Stimulated activated CD4-positive, alpha-beta T cell treated with anti-CD3 and anti-CD28 coated beads, Interleukin-15, amount 100 ng/mL, for 1 hour (primary cell): ENCODE data around the gene MECP2.

Experiments
- DNase-seq, 2 donors: peaks; one replicate each; pipeline ENCODE4 v3.0.0-alpha.2; 2020; ENCODE audit warnings: low read depth in 1 of 2, low spot score in 1 of 2

The MECP2 gene

GRCh38 chrX:154063234-154063633, 34.3 kb downstream of the MECP2 start:
- no peak for DNase-seq

- no peak for DNase-seq
Observed at GRCh38 chrX:154061801-154062200, 35.7 kb downstream of the MECP2 start.

DNA sequence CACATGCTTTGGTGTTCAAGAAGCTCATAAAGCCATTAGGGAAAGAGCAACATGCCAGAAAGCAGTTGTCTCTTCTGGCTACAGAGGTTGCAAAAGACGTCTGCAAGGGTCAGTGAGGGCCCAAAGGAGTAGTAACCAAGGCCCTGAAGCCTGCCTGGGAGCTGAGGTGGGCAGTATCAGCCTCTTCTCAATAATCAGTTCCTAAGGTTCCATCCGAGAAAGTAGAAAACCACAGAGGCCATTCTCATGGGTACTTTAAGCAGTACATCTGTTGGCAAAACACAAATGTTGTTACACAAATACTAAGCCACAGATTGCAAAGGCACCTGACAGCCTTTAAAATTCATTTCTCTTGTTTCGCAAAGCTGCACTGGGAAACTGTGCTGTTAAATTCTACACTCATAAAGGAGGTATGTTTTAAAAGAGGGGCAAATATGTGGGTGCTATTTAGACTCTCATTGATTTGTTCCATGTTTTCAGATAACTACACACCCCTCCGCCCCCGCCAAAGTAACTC, 37.7 kb downstream of the MECP2 start:
- DNase-seq: no peak

DNA sequence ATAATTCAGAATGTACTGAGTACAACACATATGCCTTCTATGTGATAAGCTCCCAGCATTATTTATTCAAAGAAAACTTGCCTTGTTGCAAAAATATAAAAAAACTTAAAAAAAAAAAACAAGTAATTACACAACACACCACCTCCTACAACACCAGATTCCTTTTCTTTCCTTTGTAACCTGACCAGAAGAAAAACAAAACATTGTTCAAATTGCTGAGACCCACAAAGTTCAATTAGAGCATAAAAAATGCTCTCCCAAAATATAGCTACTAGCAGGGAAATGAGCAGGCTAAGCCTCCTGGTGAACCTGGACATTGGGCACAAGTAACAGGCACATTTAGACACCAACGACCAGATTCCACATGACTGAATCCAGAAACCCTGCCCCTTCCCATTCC, 38.3 kb downstream of the MECP2 start:
- no peak for DNase-seq

- DNase-seq: no peak
Observed at GRCh38 chrX:154058214-154058997, 39.1 kb downstream of the MECP2 start.

DNA sequence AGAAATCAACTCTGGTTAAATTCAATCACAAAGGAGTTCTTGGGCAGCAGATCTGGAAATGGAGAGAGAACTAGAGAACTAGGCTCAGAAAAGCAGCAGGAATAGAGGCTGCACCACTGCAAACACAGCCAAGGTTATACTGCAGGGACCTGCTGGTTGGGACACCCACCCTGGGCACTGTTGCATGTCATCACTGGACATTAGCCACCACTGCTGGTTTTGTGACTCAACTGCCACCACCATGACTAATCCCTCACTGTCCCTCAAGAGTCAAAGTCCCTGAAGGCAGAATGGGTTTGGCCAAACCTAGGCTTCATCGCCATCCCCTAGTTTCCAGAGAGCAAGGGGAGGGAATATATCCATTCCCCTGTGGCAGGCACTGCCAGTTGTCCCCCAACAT, 39.7 kb downstream of the MECP2 start:
- DNase-seq: no peak

DNA sequence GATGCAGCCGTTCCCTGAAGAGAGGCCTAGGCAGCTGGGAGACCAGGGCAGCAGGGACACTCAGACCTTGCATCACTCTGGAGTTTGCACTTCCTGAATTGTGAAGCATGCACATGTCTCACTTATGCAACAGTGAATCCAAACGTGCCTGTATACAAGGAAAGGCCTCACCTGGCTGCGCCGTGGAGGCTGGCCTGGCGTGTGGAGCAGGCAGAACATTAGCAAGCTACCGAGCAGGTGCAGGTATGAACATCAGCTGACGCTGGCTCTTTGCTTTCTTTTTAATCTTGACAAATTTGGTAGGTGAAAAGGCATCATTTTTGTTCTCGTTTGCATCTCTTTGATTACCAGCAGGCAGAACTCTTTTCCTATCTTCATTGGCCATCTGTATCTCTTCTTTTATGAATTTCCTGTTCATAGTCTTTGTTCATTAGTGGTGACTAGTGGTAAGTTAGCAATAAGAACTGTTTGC, 40.7 kb downstream of the MECP2 start:
- no peak for DNase-seq

DNA sequence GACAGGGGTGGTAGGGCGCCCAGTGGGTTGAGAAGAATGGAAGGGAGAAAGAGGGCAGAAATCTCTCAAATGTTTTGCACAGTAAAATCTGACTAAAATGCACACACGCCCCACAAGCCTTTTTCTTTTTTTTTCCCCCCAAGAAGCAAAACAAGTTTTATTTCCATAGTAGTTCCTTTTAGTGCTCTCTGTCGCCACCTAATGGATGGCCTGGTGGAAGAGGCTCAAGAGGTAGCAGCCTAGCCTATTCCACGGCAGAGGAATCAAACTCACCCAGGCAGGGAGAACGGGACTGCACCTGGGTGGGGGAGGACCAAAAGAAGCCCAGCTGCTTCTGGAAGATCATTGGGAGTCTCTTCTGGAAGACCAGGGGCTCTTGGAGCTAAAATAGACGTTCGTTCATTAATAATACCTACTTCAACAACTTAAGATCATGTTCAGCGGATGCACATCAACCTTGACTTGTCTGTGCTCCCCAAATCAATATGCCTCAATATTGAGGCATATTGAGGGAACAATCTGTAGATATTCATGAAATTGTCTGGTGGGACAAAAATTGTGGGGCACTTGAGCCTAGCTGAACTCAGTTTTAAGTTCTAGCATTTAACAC, 46.2 kb downstream of the MECP2 start:
- peak; percentile 16 to 27 for DNase-seq

- no peak for DNase-seq
Observed at GRCh38 chrX:154050113-154050495, 47.4 kb downstream of the MECP2 start.

GRCh38 chrX:154049209-154050112, 48.1 kb downstream of the MECP2 start:
- DNase-seq: no peak

DNA sequence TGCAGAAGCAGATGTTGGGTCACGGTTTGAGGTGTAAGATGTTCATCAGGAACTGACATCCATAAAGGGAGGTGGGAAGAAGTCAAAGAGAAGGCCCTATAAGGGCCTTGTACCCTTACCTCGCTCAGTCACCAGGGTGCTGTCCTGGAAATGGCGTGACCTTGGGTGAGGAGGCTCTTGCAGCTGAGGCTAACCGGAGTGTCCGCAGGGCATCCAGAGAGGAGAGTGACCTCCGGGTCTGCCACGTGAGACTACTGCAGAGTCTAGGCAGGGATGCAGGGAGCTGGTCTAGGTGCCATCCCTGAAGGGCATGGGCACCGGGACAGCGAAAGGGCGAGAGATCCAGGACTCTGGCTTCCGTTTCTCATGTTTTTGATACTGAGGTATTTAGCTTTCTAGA, 49.1 kb downstream of the MECP2 start:
- DNase-seq: no peak

DNA sequence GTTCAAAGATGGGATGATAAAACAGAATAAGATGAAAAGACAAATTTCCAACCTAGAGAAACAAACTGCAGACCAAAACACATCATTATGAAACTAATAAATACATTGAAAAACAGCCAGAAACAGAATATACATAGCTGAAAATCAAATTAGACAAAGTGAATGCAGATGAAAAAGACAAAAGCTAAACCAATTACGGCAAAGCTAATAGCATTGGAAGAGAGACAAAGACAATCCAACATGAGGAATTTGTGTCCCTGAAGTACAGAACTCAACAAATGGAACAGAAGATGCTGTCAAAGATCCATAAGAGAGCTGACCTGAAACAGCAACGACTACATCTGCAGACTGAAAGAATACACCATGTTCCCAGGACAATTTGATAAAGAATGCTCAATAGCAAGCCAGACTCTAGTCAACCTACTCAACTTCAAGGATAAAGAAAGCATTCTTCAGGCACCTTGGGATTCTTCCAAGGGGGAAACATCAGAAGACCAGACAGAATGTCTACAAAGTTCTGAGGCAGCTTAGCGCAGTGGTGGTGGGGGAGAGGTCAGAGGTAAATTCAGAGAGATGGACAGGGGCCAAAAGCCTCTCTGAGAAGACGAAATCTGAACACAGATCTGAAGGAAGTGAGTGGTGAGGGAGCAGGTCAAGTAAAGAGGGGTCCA, 50.4 kb downstream of the MECP2 start:
- DNase-seq: no peak

DNA sequence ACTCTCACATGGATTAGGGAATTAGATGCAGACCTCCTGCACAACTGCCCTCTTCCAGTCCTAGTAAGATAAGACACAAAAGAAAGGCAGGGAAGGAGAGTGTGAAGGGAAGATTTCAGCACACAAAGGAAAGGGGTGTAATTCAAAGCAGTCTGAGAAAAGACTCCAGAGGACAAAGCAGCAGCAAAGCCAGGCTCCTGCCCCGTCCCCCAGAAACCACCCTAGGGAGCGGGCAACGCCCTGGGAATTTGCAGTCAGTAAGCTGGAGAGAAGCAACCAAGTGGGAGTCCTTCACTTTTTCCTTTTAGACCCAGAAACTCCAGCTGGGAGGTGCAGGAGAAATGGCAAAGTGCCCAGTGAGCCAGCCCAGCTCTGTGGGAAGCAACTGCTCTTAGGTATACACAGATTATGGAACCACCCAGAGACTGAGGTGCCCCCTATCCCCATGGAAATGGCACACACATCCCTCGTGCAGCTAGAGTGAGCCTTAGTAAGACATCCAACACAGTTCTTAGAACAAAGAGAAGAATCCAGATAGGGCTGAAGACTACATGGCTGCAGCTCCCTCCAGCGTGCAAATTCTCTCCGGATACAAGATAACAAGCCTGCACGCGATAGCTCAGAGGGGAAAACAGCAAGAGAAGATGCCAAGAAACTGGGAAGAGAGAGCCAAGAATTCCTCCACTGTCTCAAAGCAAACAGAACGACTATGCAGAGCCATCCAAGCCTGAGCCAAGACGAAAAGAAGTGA, 51.3 kb downstream of the MECP2 start:
- no peak for DNase-seq

GRCh38 chrX:154044091-154044490, 53.4 kb downstream of the MECP2 start:
- no peak for DNase-seq

DNA sequence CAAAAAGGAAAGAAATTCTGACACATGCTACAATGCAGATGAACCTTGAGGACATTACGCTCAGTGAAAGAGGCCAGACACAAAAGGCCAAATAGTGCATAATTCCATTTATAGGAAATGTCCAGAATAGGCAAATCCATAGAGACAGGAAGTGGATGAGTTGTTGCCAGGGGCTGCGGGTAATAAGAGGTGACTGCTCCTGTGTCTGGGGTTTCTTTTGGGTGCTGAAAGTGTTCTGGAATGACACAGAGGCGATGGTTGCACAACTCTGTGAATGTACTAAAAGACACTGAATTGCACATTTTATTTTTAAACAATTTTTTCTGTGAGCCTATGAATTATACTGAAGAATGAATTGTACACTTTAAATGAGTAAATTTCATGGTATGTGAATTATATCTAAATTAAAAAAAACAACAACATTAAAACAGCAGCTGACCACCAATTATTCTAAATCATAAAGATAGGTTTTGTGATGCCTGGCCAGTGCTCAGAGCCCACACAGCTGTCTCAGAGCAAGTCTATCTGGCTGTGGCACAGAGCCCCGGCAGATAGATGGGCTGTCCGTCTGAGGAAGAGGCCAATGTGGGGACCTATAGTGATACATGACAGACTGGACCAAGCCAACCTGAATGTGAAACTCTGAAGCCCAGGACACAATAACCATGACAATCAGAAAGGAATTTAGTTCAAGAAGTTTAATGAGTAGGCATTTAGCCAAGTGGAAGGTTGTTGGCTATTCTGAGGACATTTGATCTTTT, 54.3 kb downstream of the MECP2 start:
- no peak for DNase-seq

DNA sequence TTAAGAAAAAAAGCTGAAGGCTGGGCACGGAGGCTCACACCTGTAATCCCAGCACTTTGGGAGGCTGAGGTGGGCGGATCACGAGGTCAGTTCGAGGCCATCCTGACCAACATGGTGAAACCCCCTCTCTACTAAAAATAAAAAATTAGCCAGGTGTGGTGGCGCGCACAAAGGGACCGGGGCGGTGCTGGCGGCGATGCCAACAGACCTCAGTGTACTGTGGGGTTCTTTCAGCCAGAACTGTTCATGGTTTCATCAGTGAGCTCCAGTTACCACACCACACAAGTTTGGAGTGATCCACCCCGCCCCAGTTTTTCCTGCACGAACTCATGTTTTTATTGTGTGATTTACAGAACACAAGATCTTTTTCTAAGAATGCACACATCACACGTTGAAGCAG, 56.7 kb downstream of the MECP2 start:
- DNase-seq: no peak

DNA sequence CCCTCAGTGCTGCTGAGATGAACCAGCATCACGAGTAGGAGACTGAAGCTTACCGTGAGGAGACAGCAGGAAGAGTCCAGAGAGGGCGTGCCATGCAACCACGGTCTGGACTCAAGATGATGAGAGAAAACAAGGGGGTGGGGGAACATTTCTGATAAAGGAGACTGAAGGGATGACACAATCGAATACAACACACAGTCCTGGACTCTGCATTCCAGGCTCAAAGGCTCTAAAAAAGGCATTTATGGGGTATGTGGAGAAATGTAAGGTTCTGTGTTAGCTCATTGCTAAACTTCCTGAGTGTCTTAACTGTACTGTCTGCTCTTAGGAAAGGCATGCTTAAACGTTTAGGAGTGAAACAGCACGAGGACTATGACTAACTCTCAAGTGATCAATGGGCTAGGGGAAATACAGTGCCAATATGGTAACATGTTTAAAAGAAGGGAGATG, 57.2 kb downstream of the MECP2 start:
- DNase-seq: no peak

DNA sequence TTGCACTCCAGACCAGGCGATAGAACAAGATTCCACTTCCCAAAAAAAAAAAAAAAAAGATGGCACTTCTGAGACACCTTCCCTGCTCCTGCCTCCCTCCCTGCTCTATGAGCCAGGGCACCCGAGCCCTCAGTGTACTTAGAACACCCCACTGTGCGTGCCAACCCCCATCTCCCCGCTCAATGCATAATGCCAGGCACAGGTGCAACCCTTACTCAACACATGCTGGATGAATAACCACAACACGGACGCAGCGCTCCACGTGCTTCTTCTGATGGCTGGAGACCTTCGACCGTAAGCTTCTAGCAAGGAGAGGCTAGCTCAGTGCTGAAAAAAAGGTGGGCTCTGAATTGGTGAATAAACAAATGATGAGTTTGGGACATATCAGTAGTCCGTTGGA, 57.9 kb downstream of the MECP2 start:
- DNase-seq: no peak

DNA sequence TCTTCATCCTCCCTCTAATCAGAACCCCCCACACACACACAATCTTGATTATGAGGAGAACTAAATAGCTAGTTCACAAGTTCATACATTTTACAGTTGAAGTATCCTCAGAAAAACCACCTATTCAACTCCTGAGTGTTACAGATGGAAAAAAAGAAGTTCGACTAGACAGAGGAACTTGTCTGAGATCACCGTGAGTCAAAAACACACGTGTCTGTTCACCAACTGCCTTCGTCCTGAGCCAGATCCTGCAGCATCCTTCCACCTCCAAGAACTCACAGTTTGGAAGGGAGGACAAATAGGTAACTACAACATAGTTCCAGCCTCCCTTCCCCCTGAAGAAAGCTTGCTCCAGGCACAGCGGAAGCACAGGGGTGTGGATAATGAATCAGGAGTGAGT, 58.9 kb downstream of the MECP2 start:
- no peak for DNase-seq

DNA sequence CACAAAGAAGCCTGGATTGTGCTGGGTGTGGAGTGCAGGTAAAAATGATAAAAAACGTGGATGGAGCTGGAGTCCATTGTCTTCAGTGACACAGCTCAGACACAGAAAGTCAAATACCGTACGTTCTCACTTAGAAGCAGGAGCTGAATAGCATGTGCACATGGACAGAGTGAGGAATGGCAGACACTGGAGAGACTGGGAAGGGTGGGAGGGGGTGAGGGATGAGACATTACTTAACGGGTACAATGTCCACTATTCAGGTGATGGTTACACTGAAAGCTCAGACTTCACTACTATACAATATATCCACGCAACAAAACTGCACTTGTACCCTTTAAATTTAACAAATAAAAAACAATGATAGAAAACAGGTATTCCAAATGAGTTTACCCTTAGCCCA, 59.8 kb downstream of the MECP2 start:
- DNase-seq: no peak
